HepG2 (cell line): ENCODE data around the gene LARP1B. TPM values are rescaled to one million over a fixed set of nuclear protein-coding genes. Genes with fewer than 3 reads are reported as not detected.

Experiments used
- ARNT2 ChIP-seq: sonication (generic); formaldehyde crosslinking; IDR thresholded peaks from 2 replicates; pipeline ENCODE4 v1.8.0; 2022; ENCODE audit warnings: mild to moderate bottlenecking, low read depth, missing genetic modification reagents, moderate library complexity
- FOXC1 ChIP-seq: sonication (generic); formaldehyde crosslinking; IDR thresholded peaks from 2 replicates; pipeline ENCODE4 v1.8.0; 2022; ENCODE audit warnings: mild to moderate bottlenecking, missing genetic modification reagents, borderline replicate concordance
- HHEX ChIP-seq: IDR thresholded peaks from 2 replicates; pipeline ENCODE4 v1.6.1; 2016; ENCODE audit warnings: control low read depth
- HNRNPL ChIP-seq: fragments of 200-400 bp; formaldehyde crosslinking; IDR thresholded peaks from 2 replicates; pipeline ENCODE4 v1.6.1; 2017; ENCODE audit warnings: mild to moderate bottlenecking, low read depth, low read length
- PHF8 ChIP-seq: sonication (generic); formaldehyde crosslinking; IDR thresholded peaks from 2 replicates; pipeline ENCODE4 v1.5.0; 2020; ENCODE audit warnings: missing genetic modification reagents
- RORA ChIP-seq: sonication (generic); formaldehyde crosslinking; IDR thresholded peaks from 2 replicates; pipeline ENCODE4 v1.5.0; 2020; ENCODE audit warnings: mild to moderate bottlenecking, missing genetic modification reagents, moderate library complexity
- SCMH1 ChIP-seq: sonication (generic); formaldehyde crosslinking; IDR thresholded peaks from 2 replicates; pipeline ENCODE4 v1.9.0; 2021; ENCODE audit warnings: missing genetic modification reagents, mild to moderate bottlenecking, borderline replicate concordance
- SNAI1 ChIP-seq: sonication (generic); formaldehyde crosslinking; IDR thresholded peaks from 2 replicates; pipeline ENCODE4 v1.5.0; 2020; ENCODE audit warnings: mild to moderate bottlenecking, missing genetic modification reagents, borderline replicate concordance
- ZNF224 ChIP-seq: sonication (generic); formaldehyde crosslinking; IDR thresholded peaks from 2 replicates; pipeline ENCODE4 v1.5.0; 2020; ENCODE audit warnings: mild to moderate bottlenecking, missing genetic modification reagents
- ZSCAN12 ChIP-seq: sonication (generic); formaldehyde crosslinking; IDR thresholded peaks from 2 replicates; pipeline ENCODE4 v1.9.0; 2021; ENCODE audit warnings: mild to moderate bottlenecking, missing genetic modification reagents
- polyA plus RNA-seq, 8 experiments: library from polyadenylated mRNA; depleted of rRNA in 3 of 8; stranded (reverse) in 7 of 8; unstranded in 1 of 8; fragments of >200 nt; fragmentation: Illumina TruSeq in 4 of 8; extraction: Trizol in 4 of 8; gene quantifications; 2 replicates each; pipeline versions ENCODE4 v1.2.1 to v1.2.3, GENCODE V29; 2011 to 2016; ENCODE audit warnings: low read depth in 4 of 8, missing spikeins in 1 of 8, mixed read lengths in 1 of 8; ENCODE audit not compliant: insufficient read depth in 1 of 8
- total RNA-seq, 5 experiments: library from RNA; depleted of rRNA; stranded (reverse); fragments of >200 nt; fragmentation: Illumina TruSeq; extraction: Trizol; gene quantifications; 2 replicates each; pipeline ENCODE4 v1.2.3, GENCODE V29; 2016; ENCODE audit warnings: low read depth in 1 of 5
- TF ChIP-seq, protein P1 (sequence below): sonication (generic); formaldehyde crosslinking; IDR thresholded peaks from 2 replicates; pipeline ENCODE4 v1.8.0; 2022; ENCODE audit warnings: missing genetic modification reagents, mild to moderate bottlenecking, moderate library complexity, borderline replicate concordance
- TF ChIP-seq, protein P2 (sequence below): sonication (generic); formaldehyde crosslinking; conservative IDR thresholded peaks from 2 replicates; pipeline ENCODE4 v1.8.0; 2022; ENCODE audit warnings: missing genetic modification reagents
- TF ChIP-seq, protein P3 (sequence below): sonication (generic); formaldehyde crosslinking; IDR thresholded peaks from 2 replicates; pipeline ENCODE4 v1.5.0; 2020; ENCODE audit warnings: missing genetic modification reagents, mild to moderate bottlenecking, borderline replicate concordance
- TF ChIP-seq, protein P4 (sequence below): sonication (generic); formaldehyde crosslinking; conservative IDR thresholded peaks from 2 replicates; pipeline ENCODE4 v1.4.0; 2020; ENCODE audit warnings: mild to moderate bottlenecking, missing genetic modification reagents, moderate library complexity
- TF ChIP-seq, protein P5 (sequence below): sonication (generic); formaldehyde crosslinking; conservative IDR thresholded peaks from 2 replicates; pipeline ENCODE4 v1.4.0; 2020; ENCODE audit warnings: missing genetic modification reagents
- TF ChIP-seq, protein P6 (sequence below): sonication (generic); formaldehyde crosslinking; IDR thresholded peaks from 2 replicates; pipeline ENCODE4 v1.5.0; 2020; ENCODE audit warnings: mild to moderate bottlenecking, missing genetic modification reagents

The LARP1B gene
- total and polyA plus RNA-seq, 2 of the 13 experiments (the other 11 are each of a cell fraction or from before 2014, with no cell fraction given): 19.2 to 52.7 TPM

DNA sequence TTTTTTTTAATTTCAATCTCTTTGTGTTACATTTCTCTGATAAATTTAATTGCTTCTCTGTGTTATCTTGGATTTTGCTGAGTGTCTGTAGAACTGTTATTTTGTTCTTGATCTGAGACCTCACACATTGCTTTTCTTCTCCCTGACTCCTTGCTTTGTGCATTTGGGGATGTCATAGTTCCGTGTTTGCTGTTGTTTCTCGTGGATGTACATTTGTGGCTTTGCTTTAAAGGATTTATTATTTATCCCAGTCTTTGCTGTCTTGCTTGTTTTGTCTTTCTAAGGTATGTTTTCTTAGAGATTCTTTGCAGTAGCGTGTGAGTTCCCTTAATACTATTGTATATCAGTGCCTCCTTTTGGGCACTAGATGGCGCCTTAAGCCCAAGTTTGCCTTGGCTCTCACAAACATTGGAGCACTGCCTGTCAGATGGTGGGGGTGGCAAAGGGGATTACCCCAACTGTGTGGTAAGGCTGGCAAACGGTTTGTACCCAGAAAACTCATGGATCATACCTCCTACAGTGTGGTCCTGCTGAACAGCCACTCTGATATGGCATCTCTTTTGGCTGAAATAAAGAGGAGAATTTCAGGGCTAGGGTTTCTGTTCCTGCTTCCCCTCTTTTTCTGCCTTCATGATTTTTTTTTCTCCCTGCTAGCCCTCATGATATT lies 130.1 kb downstream of the LARP1B start (continued):
- TF ChIP-seq SCMH1 (CRISPR knock-in tag): no peak
- no peak for TF ChIP-seq HHEX (CRISPR knock-in tag)
- no peak for TF ChIP-seq SNAI1
- no peak for TF ChIP-seq FOXC1 (CRISPR knock-in tag)
- TF ChIP-seq ZNF224 (CRISPR knock-in tag): no peak
- TF ChIP-seq, protein P1, sequence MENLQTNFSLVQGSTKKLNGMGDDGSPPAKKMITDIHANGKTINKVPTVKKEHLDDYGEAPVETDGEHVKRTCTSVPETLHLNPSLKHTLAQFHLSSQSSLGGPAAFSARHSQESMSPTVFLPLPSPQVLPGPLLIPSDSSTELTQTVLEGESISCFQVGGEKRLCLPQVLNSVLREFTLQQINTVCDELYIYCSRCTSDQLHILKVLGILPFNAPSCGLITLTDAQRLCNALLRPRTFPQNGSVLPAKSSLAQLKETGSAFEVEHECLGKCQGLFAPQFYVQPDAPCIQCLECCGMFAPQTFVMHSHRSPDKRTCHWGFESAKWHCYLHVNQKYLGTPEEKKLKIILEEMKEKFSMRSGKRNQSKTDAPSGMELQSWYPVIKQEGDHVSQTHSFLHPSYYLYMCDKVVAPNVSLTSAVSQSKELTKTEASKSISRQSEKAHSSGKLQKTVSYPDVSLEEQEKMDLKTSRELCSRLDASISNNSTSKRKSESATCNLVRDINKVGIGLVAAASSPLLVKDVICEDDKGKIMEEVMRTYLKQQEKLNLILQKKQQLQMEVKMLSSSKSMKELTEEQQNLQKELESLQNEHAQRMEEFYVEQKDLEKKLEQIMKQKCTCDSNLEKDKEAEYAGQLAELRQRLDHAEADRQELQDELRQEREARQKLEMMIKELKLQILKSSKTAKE (CRISPR knock-in tag): no peak
- TF ChIP-seq ARNT2 (CRISPR knock-in tag): no peak
- TF ChIP-seq, protein P2, sequence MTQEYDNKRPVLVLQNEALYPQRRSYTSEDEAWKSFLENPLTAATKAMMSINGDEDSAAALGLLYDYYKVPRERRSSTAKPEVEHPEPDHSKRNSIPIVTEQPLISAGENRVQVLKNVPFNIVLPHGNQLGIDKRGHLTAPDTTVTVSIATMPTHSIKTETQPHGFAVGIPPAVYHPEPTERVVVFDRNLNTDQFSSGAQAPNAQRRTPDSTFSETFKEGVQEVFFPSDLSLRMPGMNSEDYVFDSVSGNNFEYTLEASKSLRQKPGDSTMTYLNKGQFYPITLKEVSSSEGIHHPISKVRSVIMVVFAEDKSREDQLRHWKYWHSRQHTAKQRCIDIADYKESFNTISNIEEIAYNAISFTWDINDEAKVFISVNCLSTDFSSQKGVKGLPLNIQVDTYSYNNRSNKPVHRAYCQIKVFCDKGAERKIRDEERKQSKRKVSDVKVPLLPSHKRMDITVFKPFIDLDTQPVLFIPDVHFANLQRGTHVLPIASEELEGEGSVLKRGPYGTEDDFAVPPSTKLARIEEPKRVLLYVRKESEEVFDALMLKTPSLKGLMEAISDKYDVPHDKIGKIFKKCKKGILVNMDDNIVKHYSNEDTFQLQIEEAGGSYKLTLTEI: no peak
- TF ChIP-seq, protein P3, sequence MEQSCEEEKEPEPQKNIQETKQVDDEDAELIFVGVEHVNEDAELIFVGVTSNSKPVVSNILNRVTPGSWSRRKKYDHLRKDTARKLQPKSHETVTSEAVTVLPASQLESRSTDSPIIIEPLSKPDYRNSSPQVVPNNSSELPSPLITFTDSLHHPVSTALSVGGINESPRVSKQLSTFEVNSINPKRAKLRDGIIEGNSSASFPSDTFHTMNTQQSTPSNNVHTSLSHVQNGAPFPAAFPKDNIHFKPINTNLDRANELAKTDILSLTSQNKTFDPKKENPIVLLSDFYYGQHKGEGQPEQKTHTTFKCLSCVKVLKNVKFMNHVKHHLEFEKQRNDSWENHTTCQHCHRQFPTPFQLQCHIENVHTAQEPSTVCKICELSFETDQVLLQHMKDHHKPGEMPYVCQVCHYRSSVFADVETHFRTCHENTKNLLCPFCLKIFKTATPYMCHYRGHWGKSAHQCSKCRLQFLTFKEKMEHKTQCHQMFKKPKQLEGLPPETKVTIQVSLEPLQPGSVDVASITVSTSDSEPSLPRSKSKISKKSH (CRISPR knock-in tag): no peak
- TF ChIP-seq, protein P4, sequence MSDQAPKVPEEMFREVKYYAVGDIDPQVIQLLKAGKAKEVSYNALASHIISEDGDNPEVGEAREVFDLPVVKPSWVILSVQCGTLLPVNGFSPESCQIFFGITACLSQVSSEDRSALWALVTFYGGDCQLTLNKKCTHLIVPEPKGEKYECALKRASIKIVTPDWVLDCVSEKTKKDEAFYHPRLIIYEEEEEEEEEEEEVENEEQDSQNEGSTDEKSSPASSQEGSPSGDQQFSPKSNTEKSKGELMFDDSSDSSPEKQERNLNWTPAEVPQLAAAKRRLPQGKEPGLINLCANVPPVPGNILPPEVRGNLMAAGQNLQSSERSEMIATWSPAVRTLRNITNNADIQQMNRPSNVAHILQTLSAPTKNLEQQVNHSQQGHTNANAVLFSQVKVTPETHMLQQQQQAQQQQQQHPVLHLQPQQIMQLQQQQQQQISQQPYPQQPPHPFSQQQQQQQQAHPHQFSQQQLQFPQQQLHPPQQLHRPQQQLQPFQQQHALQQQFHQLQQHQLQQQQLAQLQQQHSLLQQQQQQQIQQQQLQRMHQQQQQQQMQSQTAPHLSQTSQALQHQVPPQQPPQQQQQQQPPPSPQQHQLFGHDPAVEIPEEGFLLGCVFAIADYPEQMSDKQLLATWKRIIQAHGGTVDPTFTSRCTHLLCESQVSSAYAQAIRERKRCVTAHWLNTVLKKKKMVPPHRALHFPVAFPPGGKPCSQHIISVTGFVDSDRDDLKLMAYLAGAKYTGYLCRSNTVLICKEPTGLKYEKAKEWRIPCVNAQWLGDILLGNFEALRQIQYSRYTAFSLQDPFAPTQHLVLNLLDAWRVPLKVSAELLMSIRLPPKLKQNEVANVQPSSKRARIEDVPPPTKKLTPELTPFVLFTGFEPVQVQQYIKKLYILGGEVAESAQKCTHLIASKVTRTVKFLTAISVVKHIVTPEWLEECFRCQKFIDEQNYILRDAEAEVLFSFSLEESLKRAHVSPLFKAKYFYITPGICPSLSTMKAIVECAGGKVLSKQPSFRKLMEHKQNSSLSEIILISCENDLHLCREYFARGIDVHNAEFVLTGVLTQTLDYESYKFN (CRISPR knock-in tag): no peak
- TF ChIP-seq RORA (CRISPR knock-in tag): no peak
- no peak for TF ChIP-seq ZSCAN12 (CRISPR knock-in tag)
- TF ChIP-seq, protein P5, sequence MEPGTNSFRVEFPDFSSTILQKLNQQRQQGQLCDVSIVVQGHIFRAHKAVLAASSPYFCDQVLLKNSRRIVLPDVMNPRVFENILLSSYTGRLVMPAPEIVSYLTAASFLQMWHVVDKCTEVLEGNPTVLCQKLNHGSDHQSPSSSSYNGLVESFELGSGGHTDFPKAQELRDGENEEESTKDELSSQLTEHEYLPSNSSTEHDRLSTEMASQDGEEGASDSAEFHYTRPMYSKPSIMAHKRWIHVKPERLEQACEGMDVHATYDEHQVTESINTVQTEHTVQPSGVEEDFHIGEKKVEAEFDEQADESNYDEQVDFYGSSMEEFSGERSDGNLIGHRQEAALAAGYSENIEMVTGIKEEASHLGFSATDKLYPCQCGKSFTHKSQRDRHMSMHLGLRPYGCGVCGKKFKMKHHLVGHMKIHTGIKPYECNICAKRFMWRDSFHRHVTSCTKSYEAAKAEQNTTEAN (CRISPR knock-in tag): no peak
- TF ChIP-seq, protein P6, sequence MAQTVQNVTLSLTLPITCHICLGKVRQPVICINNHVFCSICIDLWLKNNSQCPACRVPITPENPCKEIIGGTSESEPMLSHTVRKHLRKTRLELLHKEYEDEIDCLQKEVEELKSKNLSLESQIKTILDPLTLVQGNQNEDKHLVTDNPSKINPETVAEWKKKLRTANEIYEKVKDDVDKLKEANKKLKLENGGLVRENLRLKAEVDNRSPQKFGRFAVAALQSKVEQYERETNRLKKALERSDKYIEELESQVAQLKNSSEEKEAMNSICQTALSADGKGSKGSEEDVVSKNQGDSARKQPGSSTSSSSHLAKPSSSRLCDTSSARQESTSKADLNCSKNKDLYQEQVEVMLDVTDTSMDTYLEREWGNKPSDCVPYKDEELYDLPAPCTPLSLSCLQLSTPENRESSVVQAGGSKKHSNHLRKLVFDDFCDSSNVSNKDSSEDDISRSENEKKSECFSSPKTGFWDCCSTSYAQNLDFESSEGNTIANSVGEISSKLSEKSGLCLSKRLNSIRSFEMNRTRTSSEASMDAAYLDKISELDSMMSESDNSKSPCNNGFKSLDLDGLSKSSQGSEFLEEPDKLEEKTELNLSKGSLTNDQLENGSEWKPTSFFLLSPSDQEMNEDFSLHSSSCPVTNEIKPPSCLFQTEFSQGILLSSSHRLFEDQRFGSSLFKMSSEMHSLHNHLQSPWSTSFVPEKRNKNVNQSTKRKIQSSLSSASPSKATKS (CRISPR knock-in tag): no peak
- no peak for TF ChIP-seq PHF8
- TF ChIP-seq HNRNPL: no peak
